Kasumi-1 (cell line): ENCODE data around the gene RMI2.

ENCODE experiments used
- DNase-seq, 2 experiments: peaks; one replicate each; lab custom pipeline; 2025; lab: John Stamatoyannopoulos, UW

Gene RMI2

GRCh38 chr16:11309895-11310633, 35.2 kb upstream of the RMI2 start:
- no peak for DNase-seq

GRCh38 chr16:11310634-11310977, 34.7 kb upstream of the RMI2 start:
- no peak for DNase-seq

DNA sequence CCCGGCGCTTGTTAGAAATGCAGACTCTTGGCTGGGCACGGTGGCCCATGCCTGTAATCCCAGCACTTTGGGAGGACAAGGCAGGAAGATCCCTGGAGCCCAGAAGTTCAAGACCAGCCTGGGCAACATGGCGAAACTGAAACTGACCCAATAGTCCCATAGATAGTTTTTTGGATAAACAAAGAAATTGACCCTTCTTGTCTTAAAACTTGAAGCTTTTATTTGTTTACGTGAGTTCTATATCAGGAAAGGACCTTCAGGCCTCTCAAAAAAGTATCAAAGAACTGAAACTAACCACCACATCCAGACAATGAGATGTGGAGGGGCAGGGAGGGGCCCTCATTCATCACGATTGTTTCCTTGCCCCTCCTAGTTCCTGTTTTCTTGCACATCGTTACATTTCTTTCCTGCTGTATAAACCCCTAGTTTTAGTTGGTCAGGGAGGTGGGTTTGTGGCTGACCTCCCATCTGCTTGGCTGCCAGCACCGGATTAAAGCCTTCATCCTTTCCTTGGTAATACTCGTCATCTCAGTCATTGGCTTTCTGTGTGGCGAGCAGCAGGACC, 34.2 kb upstream of the RMI2 start:
- DNase-seq: no peak

GRCh38 chr16:11312718-11313492, 32.4 kb upstream of the RMI2 start:
- no peak for DNase-seq

DNA sequence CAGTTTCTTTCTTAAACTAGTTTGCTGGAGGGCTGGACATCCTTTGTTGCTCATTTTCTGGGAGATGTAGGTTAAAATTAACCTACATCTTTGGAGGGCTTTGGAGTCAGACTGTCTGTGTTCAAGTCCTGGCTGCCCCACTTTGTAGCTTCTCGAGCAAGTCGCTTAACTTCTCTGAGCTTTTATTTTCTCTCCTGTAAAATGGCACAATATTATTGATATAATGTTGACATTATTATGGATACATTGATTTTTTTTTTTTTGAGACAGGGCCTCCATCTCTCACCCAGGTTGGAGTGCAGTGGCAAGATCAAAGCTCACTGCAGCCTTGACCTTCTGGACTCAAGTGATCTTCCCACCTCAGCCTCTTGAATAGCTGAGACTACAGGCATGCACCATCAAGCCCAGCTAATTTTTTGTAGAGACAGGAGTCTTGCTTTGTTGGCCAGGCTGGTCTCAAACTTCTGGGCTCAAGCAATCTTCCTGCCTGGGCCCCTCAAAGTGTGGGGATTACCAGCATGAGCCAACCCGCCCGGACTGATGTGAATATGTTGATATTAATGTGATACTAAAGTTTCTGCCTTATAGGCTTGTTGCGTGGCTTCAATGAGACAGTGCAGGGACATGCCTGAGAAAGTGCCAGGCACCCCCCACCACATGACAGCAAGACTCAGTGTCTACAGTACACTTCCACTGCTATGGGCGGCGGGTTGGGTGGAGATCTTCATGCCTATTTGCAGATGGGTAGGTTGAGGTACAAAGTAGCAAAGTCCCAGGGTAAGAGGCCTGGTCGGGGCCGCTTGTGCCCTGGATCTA, 31.6 kb upstream of the RMI2 start:
- DNase-seq: no peak

- DNase-seq: no peak
These were observed 30.9 kb upstream of the RMI2 start for GRCh38 chr16:11314309-11314894.

GRCh38 chr16:11315510-11315909, 29.7 kb upstream of the RMI2 start:
- no peak for DNase-seq

- DNase-seq: no peak
These were observed 28.8 kb upstream of the RMI2 start for GRCh38 chr16:11316331-11317015.

DNA sequence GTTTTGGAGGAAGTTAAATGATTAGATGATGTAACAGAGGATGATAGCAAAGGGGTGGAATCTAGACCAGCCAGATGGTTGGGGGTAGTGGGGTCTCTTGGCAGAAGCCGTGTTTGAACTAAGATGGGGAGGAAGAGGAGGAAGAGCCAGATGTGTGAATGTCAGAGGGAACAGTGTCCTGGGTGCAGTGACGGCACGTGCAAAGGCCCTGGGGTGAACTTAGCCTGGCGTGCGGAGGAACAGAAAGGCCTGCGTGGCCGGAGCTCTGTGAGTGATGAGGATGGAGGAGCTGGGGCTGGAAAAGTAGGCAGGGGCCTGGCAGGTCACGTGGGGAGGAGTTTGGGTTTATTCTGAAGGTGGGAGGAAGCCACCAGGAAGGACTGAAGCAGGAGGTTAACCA, 26.4 kb upstream of the RMI2 start:
- no peak for DNase-seq

- no peak for DNase-seq
These were observed 25.6 kb upstream of the RMI2 start for GRCh38 chr16:11319529-11320146.

- no peak for DNase-seq
These were observed 25.1 kb upstream of the RMI2 start for GRCh38 chr16:11320170-11320569.

GRCh38 chr16:11321662-11322061, 23.6 kb upstream of the RMI2 start:
- DNase-seq: no peak

DNA sequence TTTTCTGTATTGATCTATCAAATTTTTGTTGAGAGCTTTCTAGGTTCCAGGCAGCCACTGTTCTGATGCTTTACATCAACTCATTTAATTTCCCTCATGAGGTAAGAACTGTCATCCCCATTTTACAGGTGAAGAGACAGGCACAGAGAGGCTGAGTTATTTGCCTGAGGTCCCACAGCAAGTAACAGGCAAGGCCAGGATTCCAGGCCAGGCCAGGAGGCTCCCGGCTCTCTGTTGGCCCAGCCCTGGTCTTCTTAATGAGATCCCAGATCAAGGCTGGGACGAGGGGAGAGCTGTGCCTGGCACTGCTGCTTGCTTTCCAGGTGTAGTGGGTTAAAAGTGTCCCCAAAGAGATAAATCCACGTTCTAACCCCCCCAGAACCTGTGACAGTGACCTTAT, 22.4 kb upstream of the RMI2 start:
- DNase-seq: no peak

DNA sequence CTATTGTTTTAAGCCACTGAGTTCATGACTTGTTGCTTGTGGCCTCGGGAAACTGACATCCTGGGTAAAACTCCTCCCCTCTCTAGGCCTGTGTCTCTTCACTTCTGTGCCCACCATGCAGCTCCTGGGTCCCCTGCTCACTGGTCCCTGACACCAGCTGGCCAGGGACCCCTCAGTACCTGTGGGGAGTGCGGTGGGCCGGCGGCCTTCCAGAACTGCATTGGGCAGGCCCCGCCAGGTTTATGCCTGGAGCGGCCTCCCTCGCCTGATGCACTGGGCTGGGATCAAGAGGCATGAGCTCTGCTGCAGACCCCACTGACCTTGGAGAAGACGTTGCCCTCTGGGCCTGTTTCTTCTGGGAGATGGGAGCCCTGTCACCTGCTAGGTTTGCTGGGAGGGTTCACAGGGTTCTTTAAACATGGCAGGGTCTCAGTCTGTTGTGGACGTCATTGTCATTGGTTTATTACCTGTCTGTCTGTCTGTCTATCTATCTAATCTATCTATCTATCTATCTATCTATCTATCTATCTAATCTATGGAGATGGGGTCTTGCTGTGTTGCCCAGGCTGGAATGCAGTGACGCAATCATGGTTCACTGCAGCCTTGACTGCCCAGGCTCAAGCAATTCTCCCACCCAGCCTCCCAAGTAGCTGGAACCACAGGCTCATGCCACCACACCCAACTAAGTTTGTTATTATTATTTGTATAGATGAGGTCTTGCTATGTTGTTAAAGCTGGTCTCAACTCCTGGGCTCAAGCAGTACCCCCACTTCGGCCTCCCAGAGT, 21.5 kb upstream of the RMI2 start:
- DNase-seq: no peak

DNA sequence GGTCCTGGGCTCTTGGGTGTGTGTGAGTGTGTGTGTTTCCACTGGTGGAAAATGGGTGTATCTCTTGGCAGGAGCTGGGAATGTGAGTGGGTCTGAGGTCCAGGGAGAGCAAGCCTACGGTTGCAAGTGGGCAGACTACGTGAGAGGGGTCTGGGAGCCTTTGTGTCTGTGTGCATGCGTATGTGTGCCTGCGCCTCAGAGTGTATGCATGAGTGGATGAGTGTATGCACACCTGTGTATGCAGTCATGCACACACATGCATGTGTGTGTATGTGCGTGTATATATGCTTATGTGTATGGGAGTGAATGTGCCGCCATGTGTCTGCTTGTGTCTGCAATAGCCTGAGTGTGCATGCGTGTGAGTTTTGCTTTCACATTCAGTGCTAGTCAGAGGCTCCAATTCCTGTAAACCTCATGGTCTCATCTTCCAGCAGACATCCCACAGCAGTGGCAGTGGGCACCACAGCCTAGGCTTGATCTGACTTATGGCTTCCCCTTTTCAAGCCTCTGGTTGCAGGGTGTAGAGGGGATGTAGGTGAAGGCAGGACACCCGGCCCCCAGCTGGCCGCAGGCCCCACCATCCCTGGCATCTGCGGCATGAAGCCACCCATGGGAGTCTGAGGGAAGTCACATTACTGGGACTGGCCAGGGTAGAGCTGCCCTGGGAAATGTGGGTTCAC, 19.7 kb upstream of the RMI2 start:
- DNase-seq: no peak

- DNase-seq: no peak
These were observed 19.0 kb upstream of the RMI2 start for GRCh38 chr16:11326084-11326736.

DNA sequence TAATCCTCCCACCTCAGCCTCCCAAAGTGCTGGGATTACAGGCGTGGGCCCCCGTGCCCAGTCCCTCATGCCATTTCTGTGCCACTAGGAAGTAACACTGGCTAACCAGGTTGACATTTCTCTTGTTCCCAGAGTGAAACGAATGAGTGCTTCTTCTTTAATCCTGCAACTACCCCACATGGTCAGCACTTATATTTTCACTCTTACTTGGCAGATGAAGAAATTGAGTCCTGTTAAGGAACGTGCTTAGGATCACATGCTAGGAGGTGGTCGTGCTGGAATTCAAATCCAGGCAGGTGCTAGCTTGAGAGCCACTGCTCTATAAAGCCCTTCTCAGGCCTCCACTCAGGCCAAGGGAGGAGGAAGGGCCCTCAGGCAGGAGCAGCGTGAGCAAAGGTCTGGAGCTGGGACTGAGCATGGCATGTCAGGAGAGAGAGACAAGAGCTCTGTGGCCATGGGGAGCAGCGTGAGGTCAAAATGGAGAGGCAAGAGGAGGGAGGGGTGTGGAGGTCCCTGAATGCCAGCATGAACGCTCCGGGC, 18.5 kb upstream of the RMI2 start:
- DNase-seq: no peak

- DNase-seq: no peak
These were observed 17.7 kb upstream of the RMI2 start for GRCh38 chr16:11327277-11328171.
